Heart left ventricle (tissue), 16 donors: ENCODE measurements around the gene WDR38. TPM values are rescaled to one million over a fixed set of nuclear protein-coding genes. Genes with fewer than 3 reads are reported as not detected.

Source experiments
- ATAC-seq, 4 donors: fragments of 200-7000 bp; cut with Tn5 transposase; one replicate each; pipeline ENCODE4 v1.9.1; 2020 to 2022; ENCODE audit warnings: moderate library complexity in 4 of 4, mild to moderate bottlenecking in 3 of 4, moderate number of reproducible peaks in 1 of 4
- DNase-seq, 5 donors: peaks; one replicate each; pipeline ENCODE4 v3.0.0-alpha.2; 2020
- H3K27ac ChIP-seq, 12 donors: fragments of 200-600 bp; sonication (generic) in 4 of 12; one replicate each; pipeline versions ENCODE4 v1.5.0 to v1.8.0; 2016 to 2022; ENCODE audit warnings: mild to moderate bottlenecking in 2 of 12
- H3K27me3 ChIP-seq, 9 donors: fragments of 200-600 bp; sonication (generic) in 2 of 9; one replicate each; pipeline versions ENCODE4 v1.5.1 to v1.8.0; 2016 to 2022; ENCODE audit warnings: mild to moderate bottlenecking in 3 of 9
- H3K36me3 ChIP-seq, 9 donors: fragments of 200-600 bp; sonication (generic) in 2 of 9; one replicate each; pipeline versions ENCODE4 v1.5.0 to v1.8.0; 2018 to 2022; ENCODE audit warnings: mild to moderate bottlenecking in 2 of 9
- H3K4me1 ChIP-seq, 12 donors: fragments of 200-600 bp; sonication (generic) in 4 of 12; one replicate each; pipeline versions ENCODE4 v1.5.0 to v1.8.0; 2016 to 2022; ENCODE audit warnings: mild to moderate bottlenecking in 3 of 12
- H3K4me3 ChIP-seq, 12 donors: fragments of 200-600 bp; sonication (generic) in 4 of 12; one replicate each; pipeline versions ENCODE4 v1.5.0 to v1.8.0; 2017 to 2022; ENCODE audit warnings: mild to moderate bottlenecking in 9 of 12, moderate library complexity in 4 of 12
- H3K9me3 ChIP-seq, 12 donors: fragments of 200-600 bp; sonication (generic) in 4 of 12; one replicate each; pipeline versions ENCODE4 v1.5.0 to v1.8.0; 2016 to 2022; ENCODE audit warnings: mild to moderate bottlenecking in 1 of 12
- CTCF ChIP-seq, 12 donors: fragments of 200-600 bp; sonication (generic) in 4 of 12; IDR thresholded peaks; one replicate each; pipeline versions ENCODE4 v1.5.0 to v1.8.0; 2018 to 2022; ENCODE audit warnings: antibody characterized with exemption in 12 of 12, mild to moderate bottlenecking in 5 of 12
- POLR2A ChIP-seq, 2 donors: fragments of 450-650 bp; IDR thresholded peaks; one replicate each; pipeline ENCODE4 v1.6.1; 2017; ENCODE audit warnings: antibody characterized with exemption in 2 of 2, mild to moderate bottlenecking in 2 of 2, moderate library complexity in 2 of 2
- WGBS, 4 donors: extraction: QIAGEN DNeasy Blood & Tissue Kit in 2 of 4; methylation state at CpG; one replicate each; pipeline versions ENCODE4 v1.1.5 to v1.1.7; 2013 to 2018; 5-methylcytosine and 5-hydroxymethylcytosine counted together
- intact Hi-C, 10 donors: fragments of 100-400 bp; cut with DNase I; formaldehyde crosslinking; loops; one replicate each; pipeline versions ENCODE4 v1.11.1 to v1.14.2; 2022
- polyA plus RNA-seq, 2 donors: library from polyadenylated mRNA; stranded (reverse); fragments of 200-250 nt; gene quantifications; one replicate each; pipeline ENCODE4 v1.2.3, GENCODE V29; 2013
- total RNA-seq, 9 donors: library from RNA; depleted of rRNA in 2 of 9; stranded (reverse); fragments of >200 nt in 2 of 9; fragmentation: NEBNext Ultra II Directional in 3 of 9; extraction: Animal tissue kit (Norgen Biotek cat#: 25700) in 3 of 9; gene quantifications; one replicate each; pipeline versions ENCODE4 v1.1.0 to v1.2.4, GENCODE V29; 2016 to 2023
- donor health status: ischemic (EF 13 %, LVEDD 7.1; RV severe dilation, severe dysfunction).
- donor health status: healthy with polysubstance abuse.
- donor health status: DM: no; HTN: yes; CAD: no.
- donor health status: DM: no; HTN: no; CAD: no.
- donor health status: ischemic (EF 25% LVEDD 6.9; RV normal size, moderate dysfunction).
- donor health status: ischemic (EF 25% LVEDD 5.7; RV mildly dilated, moderate dysfunction).
- donor health status: healthy.
- donor health status: DM: yes; HTN: yes; CAD: no.
- donor health status: ischemic (EF 35%, LVEDD 5.7; RV mildly dilated, moderate dysfunction).
- donor health status: nonischemic (EF 11% LVEDD 7.7; RV severe dilation, severe dysfunction).
- donor health status: DM: yes; HTN: yes; CAD: no.
- donor health status: PGD.
- donor health status: ischemic (EF 29% LVEDD 5.4; RV normal size, mild dysfunction).
- donor health status: nonischemic (EF 23%, LVEDD 6.1; RV moderate dilation, normal function).

WDR38 gene
- total and polyA plus RNA-seq, 11 donors = 0.07 to 0.15 TPM; not detected in 9

GRCh38 chr9:124808246-124808956 lies 44.9 kb upstream of the WDR38 start:
- DNase-seq (no peak), ATAC-seq (no peak)
- H3K9me3 ChIP-seq = no peaks in the 10 kb centered on the region
- no peaks in the 10 kb centered on the region for H3K27me3 ChIP-seq
- WGBS, 4 donors = 75 to 86% (median 81%) methylated on average over 12 of the region's 12 CpGs
- H3K27ac ChIP-seq = no peak overlapping the region
- intact Hi-C loops = no loop called here
- TF ChIP-seq CTCF (IDR thresholded peaks at IDR 0.05) (no peak), POLR2A (IDR thresholded peaks at IDR 0.05) (no peak)
- no peak overlapping the region for H3K4me3 ChIP-seq
- H3K36me3 ChIP-seq = peaks cover 0 to 31% (median 0%) of the 10 kb centered on the region in 9 donors
- H3K4me1 ChIP-seq = peaks cover 0 to 16% (median 0%) of the 10 kb centered on the region in 12 donors

GRCh38 chr9:124809211-124809610 lies 44.0 kb upstream of the WDR38 start:
- no peak for TF ChIP-seq POLR2A (IDR thresholded peaks at IDR 0.05)
- no peak for TF ChIP-seq CTCF (IDR thresholded peaks at IDR 0.05)
- no peak overlapping the region for H3K27ac ChIP-seq
- no peaks in the 10 kb centered on the region for H3K27me3 ChIP-seq
- H3K36me3 ChIP-seq = peaks cover 0 to 25% (median 0%) of the 10 kb centered on the region in 9 donors
- no peaks in the 10 kb centered on the region for H3K9me3 ChIP-seq
- ATAC-seq = no peak
- H3K4me3 ChIP-seq = no peak overlapping the region
- 82 to 93% (median 88%) methylated on average over 6 of the region's 6 CpGs for WGBS, 4 donors
- H3K4me1 ChIP-seq = peaks cover 0 to 16% (median 0%) of the 10 kb centered on the region in 12 donors
- intact Hi-C loops = no loop called here
- DNase-seq = peak in 1 of 5 donors; percentile 23

- DNase-seq (peak in 1 of 5 donors; percentile 60), ATAC-seq (peak in 1 of 4 donors; percentile 27)
- no peak for TF ChIP-seq CTCF (IDR thresholded peaks at IDR 0.05)
- TF ChIP-seq POLR2A (IDR thresholded peaks at IDR 0.05) = no peak
- no peaks in the 10 kb centered on the region for H3K9me3 ChIP-seq
- peak overlapping the region in 2 of 12 donors; percentile 56 to 80 for H3K27ac ChIP-seq
- no peak overlapping the region for H3K4me3 ChIP-seq
- H3K4me1 ChIP-seq = peaks cover 0 to 16% (median 0%) of the 10 kb centered on the region in 12 donors
- no peaks in the 10 kb centered on the region for H3K27me3 ChIP-seq
- 95 to 96% (median 96%) methylated on average over 57 to 60 of the region's 60 CpGs for WGBS, 4 donors
- peaks cover 0 to 19% (median 0%) of the 10 kb centered on the region in 9 donors for H3K36me3 ChIP-seq
- intact Hi-C loops = no loop called here
Measured at GRCh38 chr9:124809741-124810500, 43.3 kb upstream of the WDR38 start.
